ENCODE results near the gene LINGO1. TPM values are rescaled to one million over a fixed set of nuclear protein-coding genes. Genes with fewer than 3 reads are reported as not detected.

The LINGO1 gene, protein sequence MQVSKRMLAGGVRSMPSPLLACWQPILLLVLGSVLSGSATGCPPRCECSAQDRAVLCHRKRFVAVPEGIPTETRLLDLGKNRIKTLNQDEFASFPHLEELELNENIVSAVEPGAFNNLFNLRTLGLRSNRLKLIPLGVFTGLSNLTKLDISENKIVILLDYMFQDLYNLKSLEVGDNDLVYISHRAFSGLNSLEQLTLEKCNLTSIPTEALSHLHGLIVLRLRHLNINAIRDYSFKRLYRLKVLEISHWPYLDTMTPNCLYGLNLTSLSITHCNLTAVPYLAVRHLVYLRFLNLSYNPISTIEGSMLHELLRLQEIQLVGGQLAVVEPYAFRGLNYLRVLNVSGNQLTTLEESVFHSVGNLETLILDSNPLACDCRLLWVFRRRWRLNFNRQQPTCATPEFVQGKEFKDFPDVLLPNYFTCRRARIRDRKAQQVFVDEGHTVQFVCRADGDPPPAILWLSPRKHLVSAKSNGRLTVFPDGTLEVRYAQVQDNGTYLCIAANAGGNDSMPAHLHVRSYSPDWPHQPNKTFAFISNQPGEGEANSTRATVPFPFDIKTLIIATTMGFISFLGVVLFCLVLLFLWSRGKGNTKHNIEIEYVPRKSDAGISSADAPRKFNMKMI
- 18.8 TPM for total RNA-seq (ENCODE audit: unreplicated experiment)
- long read RNA-seq, partial matches to known transcripts = 0 of 1 reads
- long read RNA-seq, other reads (novel, unspliced or antisense) = 1 of 1 reads

GRCh38 chr15:77632534-77633133 is at the start of gene LINGO1:
TSS of gene LINGO1 (minus strand) at chr15:77632912. CDS start at chr15:77632315, 597 bp downstream.
- Mint-ChIP-seq H3K27ac (ENCODE audit: unreplicated experiment) (no peak within 1 kb of the TSS), H3K36me3 (ENCODE audit: low read depth, unreplicated experiment) (no peaks in the 10 kb centered on the region), H3K9me3 (ENCODE audit: unreplicated experiment) (no peaks in the 10 kb centered on the region), H3K4me3 (ENCODE audit: unreplicated experiment) (peak within 1 kb of the TSS; percentile 79), H3K4me1 (ENCODE audit: unreplicated experiment) (peaks cover 3% of the 10 kb centered on the region), H3K27me3 (ENCODE audit: unreplicated experiment) (peaks cover 2% of the 10 kb centered on the region)
- no peak for TF ChIP-seq CTCF (IDR thresholded peaks at IDR 0.05; ENCODE audit: unreplicated experiment)
- DNase-seq (ENCODE audit: low spot score) = no peak

DNA sequence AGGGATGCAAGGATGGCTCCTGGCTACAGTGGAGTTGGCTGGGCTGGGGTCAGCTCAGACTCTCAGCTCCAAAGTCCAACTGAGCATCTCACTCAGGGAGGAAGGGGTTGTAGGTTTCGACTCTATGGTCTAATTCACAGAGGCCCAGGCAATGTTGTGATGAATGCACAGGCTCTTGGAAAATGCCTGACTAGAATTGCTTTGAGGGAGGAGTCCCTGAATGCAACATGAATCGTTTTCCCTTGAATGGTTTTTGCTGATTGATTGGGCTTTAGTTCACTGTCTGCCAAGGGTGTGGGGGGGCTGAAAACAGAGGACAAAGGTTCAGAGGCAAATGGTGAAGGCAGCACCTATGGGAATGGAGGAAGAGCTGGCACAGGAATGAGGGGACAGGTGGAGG is 48.6 kb upstream of the LINGO1 start:
- Mint-ChIP-seq H3K27me3 (ENCODE audit: unreplicated experiment) (peaks cover 3% of the 10 kb centered on the region), H3K4me3 (ENCODE audit: unreplicated experiment) (no peak overlapping the region), H3K27ac (ENCODE audit: unreplicated experiment) (no peak overlapping the region), H3K9me3 (ENCODE audit: unreplicated experiment) (no peaks in the 10 kb centered on the region), H3K36me3 (ENCODE audit: low read depth, unreplicated experiment) (peaks cover 5% of the 10 kb centered on the region), H3K4me1 (ENCODE audit: unreplicated experiment) (no peaks in the 10 kb centered on the region)
- no peak for TF ChIP-seq CTCF (IDR thresholded peaks at IDR 0.05; ENCODE audit: unreplicated experiment)
- DNase-seq (ENCODE audit: low spot score) = no peak

DNA sequence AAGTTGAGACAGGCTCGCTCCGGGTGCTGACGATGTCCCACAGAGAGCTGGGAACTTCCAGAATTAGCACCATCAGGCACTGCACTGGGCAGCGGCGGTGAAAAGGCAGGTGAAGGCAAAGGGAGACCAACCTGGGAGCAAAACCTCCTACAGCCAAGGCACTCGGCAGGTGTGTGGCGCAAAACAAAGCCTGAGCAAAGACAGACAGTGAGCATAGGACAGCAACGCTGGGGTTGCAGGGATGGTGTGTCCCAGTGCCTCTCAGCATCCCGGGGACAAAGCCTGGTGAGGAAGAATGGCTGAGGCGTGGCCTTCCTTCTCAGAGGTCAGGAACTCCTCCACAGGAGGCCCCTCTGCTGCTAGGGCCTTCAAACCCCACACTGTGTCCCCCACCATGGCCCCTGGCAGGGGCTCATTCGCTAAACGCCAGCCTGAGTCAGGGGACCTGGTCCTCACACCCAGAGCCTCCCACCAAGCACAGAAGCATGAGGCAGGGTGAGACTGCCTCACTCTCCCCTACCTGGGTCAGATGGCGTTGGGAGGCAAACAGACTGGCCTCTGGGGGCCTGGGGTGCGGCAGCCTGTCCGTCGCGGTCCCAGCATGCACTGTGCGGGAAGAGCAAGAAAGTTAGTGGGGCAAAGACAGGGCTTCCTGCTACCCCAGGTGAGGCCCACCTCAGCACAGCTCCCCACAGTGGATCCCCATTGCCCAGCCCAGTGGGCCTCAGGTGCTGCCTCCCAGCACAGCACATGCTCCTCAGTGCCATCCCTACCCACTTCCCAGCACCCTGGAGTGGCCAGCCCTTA is 44.1 kb upstream of the LINGO1 start:
- H3K4me1 Mint-ChIP-seq (ENCODE audit: unreplicated experiment) = no peaks in the 10 kb centered on the region
- peaks cover 5% of the 10 kb centered on the region for H3K36me3 Mint-ChIP-seq (ENCODE audit: low read depth, unreplicated experiment)
- H3K9me3 Mint-ChIP-seq (ENCODE audit: unreplicated experiment) = no peaks in the 10 kb centered on the region
- H3K4me3 Mint-ChIP-seq (ENCODE audit: unreplicated experiment) = no peak overlapping the region
- H3K27me3 Mint-ChIP-seq (ENCODE audit: unreplicated experiment) = peaks cover 3% of the 10 kb centered on the region
- TF ChIP-seq CTCF (IDR thresholded peaks at IDR 0.05; ENCODE audit: unreplicated experiment) = no peak
- no peak overlapping the region for H3K27ac Mint-ChIP-seq (ENCODE audit: unreplicated experiment)
- DNase-seq (ENCODE audit: low spot score) = no peak

DNA sequence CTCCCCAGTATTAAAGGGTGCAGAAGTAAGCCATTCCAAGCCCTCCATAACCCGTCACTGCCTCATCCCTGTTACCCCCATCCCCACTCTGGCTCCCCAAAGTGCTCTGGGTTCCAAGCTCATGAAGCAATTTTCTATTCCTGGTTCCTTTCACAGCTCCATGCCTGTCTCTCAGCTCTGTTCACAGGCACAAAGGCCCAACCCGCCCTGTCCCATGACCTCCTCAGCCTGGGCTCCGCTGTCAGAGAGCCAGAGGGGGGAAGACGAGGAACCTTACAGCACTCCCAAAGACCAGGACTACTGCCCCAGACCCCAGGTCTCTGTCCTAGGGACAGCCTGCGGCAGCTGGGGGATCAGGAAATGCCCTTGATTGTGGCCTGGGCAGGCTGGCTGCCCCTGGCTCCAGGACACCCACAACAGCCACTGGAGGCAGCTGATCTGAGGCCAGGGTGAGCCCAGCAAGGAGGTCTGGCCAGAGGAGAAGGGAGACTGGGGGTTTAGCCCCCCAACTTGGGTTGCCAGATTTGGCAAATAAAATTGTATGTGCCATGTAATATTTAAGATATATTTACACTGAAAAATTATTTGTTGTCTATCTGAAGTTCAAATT is 43.2 kb upstream of the LINGO1 start:
- H3K4me1 Mint-ChIP-seq (ENCODE audit: unreplicated experiment) = no peaks in the 10 kb centered on the region
- no peak overlapping the region for H3K27ac Mint-ChIP-seq (ENCODE audit: unreplicated experiment)
- H3K36me3 Mint-ChIP-seq (ENCODE audit: low read depth, unreplicated experiment) = peaks cover 5% of the 10 kb centered on the region
- no peak for TF ChIP-seq CTCF (IDR thresholded peaks at IDR 0.05; ENCODE audit: unreplicated experiment)
- peaks cover 3% of the 10 kb centered on the region for H3K27me3 Mint-ChIP-seq (ENCODE audit: unreplicated experiment)
- no peak overlapping the region for H3K4me3 Mint-ChIP-seq (ENCODE audit: unreplicated experiment)
- DNase-seq (ENCODE audit: low spot score) = no peak
- H3K9me3 Mint-ChIP-seq (ENCODE audit: unreplicated experiment) = no peaks in the 10 kb centered on the region

All from endothelial cell (in vitro differentiated cells).